Activated T-cell treated with anti-CD3 and anti-CD28 coated beads, Interleukin-2, amount 50 U/mL, for 4 hours (primary cell): ENCODE data around the gene ARHGEF40. TPM values are rescaled to one million over a fixed set of nuclear protein-coding genes. Genes with fewer than 3 reads are reported as not detected.

Experiments
- ATAC-seq, 2 donors: fragments of 200-7000 bp; cut with Tn5 transposase; one replicate each; pipeline ENCODE4 v1.10.0; 2021
- DNase-seq: peaks from one replicate; pipeline ENCODE4 v3.0.0-alpha.2; 2020
- H3K27me3 Mint-ChIP-seq: one replicate; pipeline ENCODE4 v1.8.0; 2021; ENCODE audit warnings: low read depth, mixed read lengths
- H3K36me3 Mint-ChIP-seq: one replicate; pipeline ENCODE4 v1.8.0; 2022; ENCODE audit warnings: mixed read lengths; ENCODE audit not compliant: insufficient read depth
- H3K4me1 Mint-ChIP-seq: one replicate; pipeline ENCODE4 v1.8.0; 2021; ENCODE audit warnings: low read depth, mixed read lengths
- H3K4me3 Mint-ChIP-seq: one replicate; pipeline ENCODE4 v1.8.0; 2021; ENCODE audit warnings: mild to moderate bottlenecking, moderate library complexity, mixed read lengths
- H3K9me3 Mint-ChIP-seq: one replicate; pipeline ENCODE4 v1.8.0; 2021; ENCODE audit warnings: mixed read lengths
- total RNA-seq, 3 donors: library from RNA; stranded (reverse); gene quantifications; one replicate each; pipeline ENCODE4 v1.2.1, GENCODE V29; 2021

ARHGEF40 gene
- total RNA-seq, 3 donors from 2014 or later: 0.11 to 0.35 (median 0.23) TPM

- no peak for DNase-seq
- Mint-ChIP-seq H3K9me3 (no peaks in the 10 kb centered on the region), H3K4me3 (no peak overlapping the region), H3K27me3 (peaks cover 10% of the 10 kb centered on the region), H3K36me3 (no peaks in the 10 kb centered on the region), H3K4me1 (peaks cover 10% of the 10 kb centered on the region)
- ATAC-seq: no peak
Measured at GRCh38 chr14:21048638-21049037, 21.5 kb upstream of the ARHGEF40 start.

DNA sequence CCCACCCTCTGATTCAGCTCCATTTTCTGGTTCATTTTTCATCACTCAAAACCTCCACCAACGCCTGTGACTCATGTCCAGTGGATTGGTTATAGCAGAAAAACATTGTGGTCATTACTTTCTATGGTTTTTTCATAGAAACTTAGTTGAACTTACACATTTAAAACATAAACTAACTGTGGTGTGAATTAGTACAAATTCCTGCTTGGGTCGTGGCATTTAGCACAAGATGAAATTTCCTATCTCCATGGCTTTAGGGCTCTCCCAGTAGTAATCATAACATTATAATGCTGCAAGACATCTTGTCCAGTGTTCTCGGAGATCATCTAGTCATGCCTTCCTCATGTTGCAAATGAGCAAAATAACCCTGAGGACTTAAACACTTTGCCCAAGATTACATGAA, 20.8 kb upstream of the ARHGEF40 start:
- DNase-seq: no peak
- H3K36me3 Mint-ChIP-seq: no peaks in the 10 kb centered on the region

DNA sequence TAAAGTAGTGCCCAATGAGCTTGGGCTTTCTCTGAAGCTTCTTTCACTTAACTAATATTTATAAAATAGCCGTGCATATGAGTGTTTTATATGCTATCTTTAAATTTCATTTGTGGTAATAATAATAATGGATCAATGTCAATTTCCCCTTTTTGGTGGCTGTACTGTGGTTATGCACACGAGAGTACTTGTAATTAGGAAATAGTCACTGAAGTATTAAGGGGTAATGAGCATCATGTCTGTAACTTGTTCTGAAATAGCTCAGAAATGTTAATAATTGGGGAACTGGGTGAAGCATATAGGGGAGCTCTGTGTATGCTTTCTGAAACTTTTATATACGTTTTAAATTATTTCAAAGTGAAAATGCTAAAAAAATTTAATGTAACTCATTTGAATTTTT, 19.5 kb upstream of the ARHGEF40 start:
- H3K9me3 Mint-ChIP-seq: no peaks in the 10 kb centered on the region
- ATAC-seq: no peak

More for the DNA sequence above, 20.8 kb upstream of the ARHGEF40 start:
- H3K9me3 Mint-ChIP-seq: no peaks in the 10 kb centered on the region
- H3K4me3 Mint-ChIP-seq: no peak overlapping the region
- ATAC-seq: no peak
- peaks cover 8% of the 10 kb centered on the region for H3K4me1 Mint-ChIP-seq
- H3K27me3 Mint-ChIP-seq: peaks cover 10% of the 10 kb centered on the region

DNA sequence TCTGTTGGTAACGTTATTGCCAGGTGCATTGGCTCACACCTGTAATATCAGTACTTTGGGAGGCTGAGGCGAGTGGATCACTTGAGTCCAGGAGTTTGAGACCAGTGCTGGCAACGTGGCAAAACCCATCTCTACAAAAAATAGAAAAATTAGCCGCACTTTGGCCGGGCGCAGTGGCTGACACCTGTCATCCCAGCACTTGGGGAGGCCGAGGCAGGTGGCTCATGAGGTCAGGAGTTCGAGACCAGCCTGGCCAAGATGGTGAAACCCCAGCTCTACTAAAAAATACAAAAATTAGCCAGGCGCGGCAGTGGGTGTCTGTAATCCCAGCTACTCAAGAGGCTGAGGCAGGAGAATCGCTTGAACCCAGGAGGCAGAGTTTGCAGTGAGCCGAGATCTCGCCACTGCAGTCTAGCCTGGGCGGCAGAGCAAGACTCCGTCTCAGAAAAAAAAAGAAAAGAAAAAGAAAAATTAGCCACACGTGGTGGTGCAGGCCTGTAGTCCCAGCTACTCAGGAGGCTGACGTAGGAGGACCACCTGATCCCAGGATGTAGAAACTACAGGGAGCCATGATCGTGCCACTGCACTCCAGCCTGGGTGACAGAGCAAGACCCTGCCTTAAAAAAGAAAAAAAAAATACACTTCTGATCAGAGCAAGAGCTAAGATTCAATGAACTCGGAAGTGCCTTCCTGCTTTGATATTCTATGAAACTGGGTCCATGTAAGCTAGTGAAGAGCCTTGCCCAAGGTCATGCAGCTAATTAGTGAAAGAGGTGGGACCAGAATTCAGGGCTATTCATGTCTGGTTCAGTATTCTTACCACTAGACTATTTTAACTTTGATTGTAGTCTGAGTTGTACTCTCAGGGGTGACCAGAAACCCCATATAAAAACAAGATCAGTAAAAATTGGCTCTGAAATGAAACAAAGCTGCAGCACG, 16.7 kb upstream of the ARHGEF40 start:
- ATAC-seq: no peak
- peaks cover 7% of the 10 kb centered on the region for H3K27me3 Mint-ChIP-seq
- no peak for DNase-seq
- H3K4me3 Mint-ChIP-seq: no peak overlapping the region
- H3K9me3 Mint-ChIP-seq: no peaks in the 10 kb centered on the region
- H3K36me3 Mint-ChIP-seq: no peaks in the 10 kb centered on the region
- no peaks in the 10 kb centered on the region for H3K4me1 Mint-ChIP-seq

More for the DNA sequence above, 19.5 kb upstream of the ARHGEF40 start:
- DNase-seq: no peak
- no peaks in the 10 kb centered on the region for H3K4me1 Mint-ChIP-seq
- H3K27me3 Mint-ChIP-seq: peaks cover 8% of the 10 kb centered on the region
- no peaks in the 10 kb centered on the region for H3K36me3 Mint-ChIP-seq
- no peak overlapping the region for H3K4me3 Mint-ChIP-seq

DNA sequence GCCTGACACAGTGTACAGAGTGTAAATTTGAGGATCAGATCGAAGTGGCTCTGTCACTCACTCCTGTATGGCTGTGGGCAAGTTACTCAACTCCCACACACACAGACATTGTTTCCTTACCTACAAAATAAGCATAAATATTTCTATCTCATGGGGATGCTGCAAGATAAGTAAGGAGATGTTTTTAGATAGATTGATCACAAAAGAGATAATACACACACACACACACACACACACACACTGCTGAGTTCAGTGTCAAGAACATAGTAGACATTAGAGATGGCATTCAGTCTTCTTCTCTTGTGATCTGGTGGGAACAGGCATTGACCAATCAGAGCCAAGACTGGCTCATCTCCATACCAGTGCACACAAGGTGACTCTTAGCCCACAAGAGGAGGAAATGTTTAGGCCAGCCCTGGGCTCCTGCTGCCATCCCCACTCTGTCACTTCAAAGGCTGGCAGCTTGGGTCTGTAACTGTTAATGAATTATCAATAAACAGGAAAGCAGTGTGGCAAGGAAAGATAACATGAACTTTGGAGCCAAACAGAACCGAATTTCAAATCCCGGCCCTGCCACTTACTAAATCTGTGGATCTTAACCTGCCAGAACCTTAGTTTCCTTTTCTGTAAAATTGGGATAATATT, 15.9 kb upstream of the ARHGEF40 start:
- Mint-ChIP-seq H3K27me3 (peaks cover 4% of the 10 kb centered on the region), H3K4me1 (no peaks in the 10 kb centered on the region), H3K4me3 (no peak overlapping the region), H3K9me3 (no peaks in the 10 kb centered on the region), H3K36me3 (no peaks in the 10 kb centered on the region)
- peak in 1 of 2 donors; percentile 23 for ATAC-seq
- no peak for DNase-seq

DNA sequence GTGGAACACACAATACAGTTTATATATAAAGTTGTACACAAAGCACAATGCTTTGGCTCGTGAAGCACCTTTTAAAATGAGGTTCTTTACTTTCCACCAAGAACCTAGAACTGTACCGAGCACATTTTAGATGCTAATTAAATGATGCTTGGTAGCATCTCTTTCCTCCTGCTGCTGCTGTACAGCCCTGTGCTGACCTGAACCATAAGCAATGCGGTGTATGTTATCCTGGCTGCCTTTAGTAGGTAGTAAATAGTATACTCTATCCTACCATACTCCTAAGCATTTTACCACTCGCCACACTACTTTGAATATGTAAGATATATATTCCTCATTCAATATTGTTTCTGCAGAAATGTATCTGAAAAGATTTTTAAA, 15.3 kb upstream of the ARHGEF40 start:
- Mint-ChIP-seq H3K9me3 (no peaks in the 10 kb centered on the region), H3K36me3 (no peaks in the 10 kb centered on the region), H3K4me3 (no peak overlapping the region), H3K27me3 (peaks cover 4% of the 10 kb centered on the region), H3K4me1 (no peaks in the 10 kb centered on the region)
- ATAC-seq (no peak), DNase-seq (no peak)

GRCh38 chr14:21055432-21056117, 14.5 kb upstream of the ARHGEF40 start:
- no peak overlapping the region for H3K4me3 Mint-ChIP-seq
- H3K9me3 Mint-ChIP-seq: no peaks in the 10 kb centered on the region
- no peaks in the 10 kb centered on the region for H3K36me3 Mint-ChIP-seq
- ATAC-seq (no peak), DNase-seq (no peak)
- H3K27me3 Mint-ChIP-seq: peaks cover 5% of the 10 kb centered on the region
- no peaks in the 10 kb centered on the region for H3K4me1 Mint-ChIP-seq

GRCh38 chr14:21056520-21057163, 13.5 kb upstream of the ARHGEF40 start:
- Mint-ChIP-seq H3K27me3 (peaks cover 8% of the 10 kb centered on the region), H3K4me3 (no peak overlapping the region), H3K36me3 (no peaks in the 10 kb centered on the region), H3K4me1 (no peaks in the 10 kb centered on the region), H3K9me3 (no peaks in the 10 kb centered on the region)
- ATAC-seq: no peak
- DNase-seq: no peak

GRCh38 chr14:21057803-21058675, 12.1 kb upstream of the ARHGEF40 start, which contains the start of gene RNASE8:
TSS of gene RNASE8 (plus strand) at chr14:21057822. CDS start at chr14:21057893, 71 bp downstream.
- Mint-ChIP-seq H3K27me3 (peaks cover 16% of the 10 kb centered on the region), H3K9me3 (no peaks in the 10 kb centered on the region), H3K4me1 (no peaks in the 10 kb centered on the region), H3K36me3 (no peaks in the 10 kb centered on the region), H3K4me3 (no peak within 1 kb of the TSS)
- DNase-seq: no peak
- ATAC-seq: peak; percentile 40 to 73

DNA sequence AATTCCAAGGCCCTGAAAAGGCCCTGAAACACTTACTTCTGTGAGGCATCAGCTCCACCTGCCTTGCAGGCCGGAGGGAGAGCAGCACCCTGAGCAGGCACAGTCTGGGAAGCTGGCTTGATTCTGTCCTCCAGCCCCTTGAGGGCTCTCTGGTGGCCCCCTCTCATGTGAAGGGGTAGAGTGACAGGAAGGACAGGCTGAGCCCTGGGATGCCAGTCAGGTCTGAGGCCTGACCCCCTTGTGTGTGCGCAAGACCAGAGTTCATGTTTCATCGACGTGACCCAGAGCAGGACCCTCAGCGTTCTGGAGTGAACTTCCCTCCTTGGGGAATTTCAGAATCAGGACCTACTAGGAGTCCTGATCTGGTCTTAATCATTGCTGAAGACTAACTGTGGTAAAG, 11.2 kb upstream of the ARHGEF40 start:
- no peak for DNase-seq

GRCh38 chr14:21059842-21060613, 10.1 kb upstream of the ARHGEF40 start:
- Mint-ChIP-seq H3K4me3 (no peak overlapping the region), H3K36me3 (no peaks in the 10 kb centered on the region), H3K27me3 (peaks cover 26% of the 10 kb centered on the region), H3K4me1 (no peaks in the 10 kb centered on the region), H3K9me3 (no peaks in the 10 kb centered on the region)
- ATAC-seq (no peak), DNase-seq (no peak)

More for the DNA sequence above, 11.2 kb upstream of the ARHGEF40 start:
- Mint-ChIP-seq H3K36me3 (no peaks in the 10 kb centered on the region), H3K9me3 (no peaks in the 10 kb centered on the region), H3K27me3 (peaks cover 21% of the 10 kb centered on the region), H3K4me3 (no peak overlapping the region), H3K4me1 (no peaks in the 10 kb centered on the region)
- ATAC-seq: no peak

DNA sequence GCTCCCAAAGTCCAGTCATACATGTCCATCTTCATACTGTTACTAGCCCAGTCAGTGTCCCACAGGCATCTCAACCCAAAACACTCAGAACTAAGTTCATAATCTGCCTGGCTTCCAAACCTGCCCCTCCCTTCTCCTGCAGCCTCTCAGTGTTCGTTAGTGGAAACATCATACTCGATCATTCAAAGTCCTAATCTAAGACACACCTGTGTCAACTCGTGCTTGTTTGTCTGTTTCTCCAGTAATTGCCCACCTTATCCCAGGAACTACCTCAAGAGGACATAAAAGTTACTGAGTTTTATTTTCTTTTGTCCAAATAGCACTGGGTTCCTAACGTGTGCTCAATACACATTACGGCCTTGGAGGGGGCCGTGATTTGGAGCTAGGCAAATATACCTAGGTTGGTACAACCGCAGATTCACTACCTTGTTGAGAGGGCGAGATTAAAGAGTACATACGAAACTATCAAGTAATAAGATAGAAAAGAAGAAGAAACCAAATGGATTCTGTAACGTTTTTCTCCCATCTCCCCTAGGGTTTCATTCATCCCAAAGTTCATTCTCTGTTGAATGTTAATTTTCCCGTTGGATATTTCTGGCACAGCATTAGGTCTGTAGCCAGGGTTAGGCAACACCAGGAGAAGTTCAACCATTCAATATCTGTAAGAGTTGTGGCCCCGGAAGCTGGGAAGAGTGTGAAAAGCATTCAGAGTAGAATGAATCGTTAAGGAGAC, 9.3 kb upstream of the ARHGEF40 start:
- DNase-seq (no peak), ATAC-seq (no peak)
- Mint-ChIP-seq H3K4me3 (no peak overlapping the region), H3K4me1 (no peaks in the 10 kb centered on the region), H3K9me3 (no peaks in the 10 kb centered on the region), H3K27me3 (peaks cover 33% of the 10 kb centered on the region), H3K36me3 (no peaks in the 10 kb centered on the region)
